NCI-H2081 (cell line): ENCODE measurements around the gene SH3GL3.

Source experiments
- DNase-seq, 2 experiments: peaks; one replicate each; lab custom pipeline; 2025; lab: John Stamatoyannopoulos, UW

Gene SH3GL3

GRCh38 chr15:83503595-83504364 lies 56.6 kb downstream of the SH3GL3 start:
- no peak for DNase-seq

- no peak for DNase-seq
Measured at GRCh38 chr15:83504365-83504764, 57.2 kb downstream of the SH3GL3 start.

- DNase-seq = no peak
Measured at GRCh38 chr15:83510001-83510400, 62.9 kb downstream of the SH3GL3 start.

GRCh38 chr15:83512459-83512858 lies 65.3 kb downstream of the SH3GL3 start:
- no peak for DNase-seq

- DNase-seq = no peak
Measured at GRCh38 chr15:83514584-83514983, 67.4 kb downstream of the SH3GL3 start.

GRCh38 chr15:83515164-83515563 lies 68.0 kb downstream of the SH3GL3 start:
- DNase-seq = no peak

- DNase-seq = no peak
Measured at GRCh38 chr15:83516935-83517334, 69.8 kb downstream of the SH3GL3 start.

- DNase-seq = no peak
Measured at GRCh38 chr15:83526319-83526718, 79.2 kb downstream of the SH3GL3 start.

- DNase-seq = no peak
Measured at GRCh38 chr15:83533410-83533962, 86.3 kb downstream of the SH3GL3 start.

GRCh38 chr15:83537606-83538005 lies 90.5 kb downstream of the SH3GL3 start:
- no peak for DNase-seq

- DNase-seq = no peak
Measured at GRCh38 chr15:83538682-83539081, 91.5 kb downstream of the SH3GL3 start.

GRCh38 chr15:83545804-83546511 lies 98.8 kb downstream of the SH3GL3 start:
- no peak for DNase-seq

- DNase-seq = no peak
Measured at GRCh38 chr15:83546512-83546888, 99.4 kb downstream of the SH3GL3 start.

- DNase-seq = no peak
Measured at GRCh38 chr15:83547168-83547567, 100.0 kb downstream of the SH3GL3 start.

GRCh38 chr15:83549623-83550022 lies 102.5 kb downstream of the SH3GL3 start:
- no peak for DNase-seq

- no peak for DNase-seq
Measured at GRCh38 chr15:83554558-83554957, 107.4 kb downstream of the SH3GL3 start.

- DNase-seq = no peak
Measured at GRCh38 chr15:83555383-83555782, 108.2 kb downstream of the SH3GL3 start.

GRCh38 chr15:83556068-83556467 lies 108.9 kb downstream of the SH3GL3 start:
- no peak for DNase-seq

GRCh38 chr15:83556754-83557153 lies 109.6 kb downstream of the SH3GL3 start:
- DNase-seq = no peak

- DNase-seq = no peak
Measured at GRCh38 chr15:83558146-83558545, 111.0 kb downstream of the SH3GL3 start.

- peak; percentile 33 to 63 for DNase-seq
Measured at GRCh38 chr15:83559310-83559966, 112.3 kb downstream of the SH3GL3 start.

- no peak for DNase-seq
Measured at GRCh38 chr15:83561661-83562060, 114.5 kb downstream of the SH3GL3 start.

GRCh38 chr15:83565138-83565537 lies 118.0 kb downstream of the SH3GL3 start:
- DNase-seq = no peak
